HCT116 (cell line): Measurements from ENCODE around the gene ZNF433. TPM values are rescaled to one million over a fixed set of nuclear protein-coding genes. Genes with fewer than 3 reads are reported as not detected.

Experiments used
- ATAC-seq: fragments of 200-7000 bp; cut with Tn5 transposase; 2 replicates; pipeline ENCODE4 v1.9.1; 2020; ENCODE audit warnings: mild to moderate bottlenecking, moderate library complexity
- BruUV-seq: library from RNA; stranded (reverse); fragments of 400-500 nt; replicated peaks from 2 replicates; lab custom pipeline; 2021; lab: Mats Ljungman, UMichigan
- CTCF ChIA-PET: fragments of 300-600 bp; sonication (Branson Sonifier 250); formaldehyde crosslinking; loops from one replicate; lab custom pipeline; 2021; ENCODE audit warnings: antibody characterized with exemption; lab: Charles Lee
- POLR2A ChIA-PET: fragments of 300-600, 350-600 bp; sonication (Branson Sonifier 250); formaldehyde crosslinking; loops from one replicate; lab custom pipeline; 2021; ENCODE audit warnings: antibody characterized with exemption; lab: Charles Lee
- RAD21 ChIA-PET, 2 experiments: fragments of 300-600 bp; sonication (Branson Sonifier 250); formaldehyde crosslinking; loops; one replicate each; lab custom pipeline; 2023; ENCODE audit warnings: low total read pairs in 2 of 2; ENCODE audit not compliant: uncharacterized antibody in 2 of 2, unreplicated experiment in 2 of 2, low non-redundant PET in 1 of 2; lab: Charles Lee
- DNase-seq: peaks from one replicate; pipeline ENCODE4 v3.0.0-alpha.2; 2010; ENCODE audit warnings: low read depth, low spot score
- H2AFZ ChIP-seq: fragments of 200-600 bp; shearing (Covaris generic), sonication (generic); 2 replicates; pipeline ENCODE4 v1.6.1; 2017; ENCODE audit warnings: low read depth, mixed run types, mixed read lengths, antibody characterized with exemption, low read length; ENCODE audit not compliant: poor library complexity, severe bottlenecking
- H3K27ac ChIP-seq: 2 replicates; pipeline ENCODE4 v1.5.1; 2012; ENCODE audit warnings: low read depth, low read length
- H3K27me3 ChIP-seq: fragments of 200-600 bp; sonication (generic); 2 replicates; pipeline ENCODE4 v1.6.1; 2016; ENCODE audit warnings: mixed run types, low read length, mixed read lengths; ENCODE audit not compliant: insufficient read depth
- H3K36me3 ChIP-seq, 2 experiments: fragments of 200-500 bp in 1 of 2; fragments of 200-600 bp in 1 of 2; sonication (Bioruptor generic) in 1 of 2; sonication (generic) in 1 of 2; 2 replicates each; pipeline versions ENCODE4 v1.5.1 to v1.6.1; 2014 to 2016; ENCODE audit warnings: low read length in 2 of 2, inconsistent platforms in 1 of 2, mixed read lengths in 1 of 2, mixed run types in 1 of 2; ENCODE audit not compliant: insufficient read depth in 2 of 2, control insufficient read depth in 1 of 2
- H3K4me1 ChIP-seq, 2 experiments: fragments of 200-600 bp in 1 of 2; sonication (generic) in 1 of 2; 2 replicates each; pipeline versions ENCODE4 v1.5.1 to v1.6.1; 2012 to 2017; ENCODE audit warnings: low read length in 2 of 2, inconsistent platforms in 1 of 2, mild to moderate bottlenecking in 1 of 2, mixed read lengths in 1 of 2, mixed run types in 1 of 2, moderate library complexity in 1 of 2; ENCODE audit not compliant: insufficient read depth in 2 of 2, control insufficient read depth in 1 of 2
- H3K4me2 ChIP-seq: fragments of 200-600 bp; sonication (generic); 2 replicates; pipeline ENCODE4 v1.6.1; 2017; ENCODE audit warnings: mixed run types, low read length, mixed read lengths
- H3K4me3 ChIP-seq, 2 experiments: fragments of 200-600 bp in 1 of 2; sonication (generic) in 1 of 2; replicated peaks in 1 of 2; 2 replicates each; pipeline ENCODE4 v1.5.1; 2011 to 2016; ENCODE audit warnings: low read length in 2 of 2, control low read depth in 1 of 2, low read depth in 1 of 2, mild to moderate bottlenecking in 1 of 2, mixed read lengths in 1 of 2, mixed run types in 1 of 2
- H3K79me2 ChIP-seq: fragments of 200-600 bp; sonication (generic); 2 replicates; pipeline ENCODE4 v1.6.1; 2017; ENCODE audit warnings: mild to moderate bottlenecking, mixed run types, low read length, moderate library complexity, mixed read lengths; ENCODE audit not compliant: insufficient read depth
- H3K9ac ChIP-seq: fragments of 200-600 bp; sonication (generic); 2 replicates; pipeline ENCODE4 v1.6.1; 2016; ENCODE audit warnings: low read length, mixed read lengths
- H3K9me2 ChIP-seq: fragments of 200-600 bp; sonication (generic), shearing (Covaris generic); 2 replicates; pipeline ENCODE4 v1.6.1; 2017; ENCODE audit warnings: mixed run types, mild to moderate bottlenecking, moderate library complexity; ENCODE audit not compliant: insufficient read depth
- H3K9me3 ChIP-seq, 2 experiments: fragments of 200-500 bp in 1 of 2; fragments of 200-600 bp in 1 of 2; sonication (Bioruptor generic) in 1 of 2; sonication (generic) in 1 of 2; 2 replicates each; pipeline ENCODE4 v1.6.1; 2014 to 2017; ENCODE audit warnings: low read length in 2 of 2, mixed read lengths in 2 of 2, inconsistent platforms in 1 of 2, low read depth in 1 of 2, mild to moderate bottlenecking in 1 of 2, mixed run types in 1 of 2, moderate library complexity in 1 of 2; ENCODE audit not compliant: control insufficient read depth in 1 of 2, insufficient read depth in 1 of 2
- H4K20me1 ChIP-seq: fragments of 200-600 bp; sonication (generic), shearing (Covaris generic); 2 replicates; pipeline ENCODE4 v1.6.1; 2017; ENCODE audit warnings: mixed run types, mild to moderate bottlenecking, moderate library complexity; ENCODE audit not compliant: insufficient read depth
- CBX3 ChIP-seq: IDR thresholded peaks from 2 replicates; pipeline ENCODE4 v1.6.1; 2012; ENCODE audit warnings: low read depth
- EGR1 ChIP-seq: IDR thresholded peaks from 2 replicates; pipeline ENCODE4 v1.6.1; 2012; ENCODE audit warnings: low read depth
- ELF1 ChIP-seq: IDR thresholded peaks from 2 replicates; pipeline ENCODE4 v1.6.1; 2012; ENCODE audit warnings: low read depth, borderline replicate concordance
- EZH2 ChIP-seq: fragments of 200-600 bp; sonication (generic); IDR thresholded peaks from 2 replicates; pipeline ENCODE4 v1.6.1; 2017; ENCODE audit warnings: antibody characterized with exemption, mixed run types
- FOSL1 ChIP-seq: IDR thresholded peaks from 2 replicates; pipeline ENCODE4 v1.6.1; 2012; ENCODE audit warnings: low read depth
- POLR2A ChIP-seq: IDR thresholded peaks from 2 replicates; pipeline ENCODE4 v1.7.0; 2011; ENCODE audit warnings: borderline replicate concordance; ENCODE audit not compliant: insufficient read depth, insufficient read length; ENCODE audit errors: extremely low read depth
- POLR2AphosphoS5 ChIP-seq: IDR thresholded peaks from 2 replicates; pipeline ENCODE4 v1.6.1; 2011; ENCODE audit warnings: mild to moderate bottlenecking, low read depth, low read length, moderate library complexity
- RAD21 ChIP-seq: IDR thresholded peaks from 2 replicates; pipeline ENCODE4 v1.6.1; 2012; ENCODE audit warnings: low read depth, mild to moderate bottlenecking
- SIN3A ChIP-seq: IDR thresholded peaks from 2 replicates; pipeline ENCODE4 v1.6.1; 2012; ENCODE audit warnings: low read depth
- SRF ChIP-seq: IDR thresholded peaks from 2 replicates; pipeline ENCODE4 v1.6.1; 2012; ENCODE audit warnings: low read depth
- TCF7L2 ChIP-seq: IDR thresholded peaks from 2 replicates; pipeline ENCODE4 v1.7.0; 2011; ENCODE audit warnings: borderline replicate concordance, inconsistent platforms; ENCODE audit not compliant: insufficient read depth, insufficient read length; ENCODE audit errors: extremely low read depth
- ZFX ChIP-seq: fragments of 450-650 bp; IDR thresholded peaks from 2 replicates; pipeline ENCODE4 v1.6.1; 2017
- ZNF274 ChIP-seq: fragments of 200-500 bp; sonication (Bioruptor generic); IDR thresholded peaks from 2 replicates; pipeline ENCODE4 v1.6.1; 2014; ENCODE audit warnings: mild to moderate bottlenecking, low read depth, low read length, inconsistent platforms
- intact Hi-C: fragments of 100-400 bp; cut with micrococcal nuclease; formaldehyde crosslinking; loops from 2 replicates; pipeline ENCODE4 v1.10.0; 2022
- total RNA-seq: library from RNA; stranded (reverse); gene quantifications from one replicate; pipeline ENCODE4 v1.2.1, GENCODE V29; 2021; ENCODE audit not compliant: unreplicated experiment
- TF ChIP-seq, protein P1 (sequence below): IDR thresholded peaks from 2 replicates; pipeline ENCODE4 v1.6.1; 2012
- TF ChIP-seq, protein P2 (sequence below): IDR thresholded peaks from 2 replicates; pipeline ENCODE4 v1.6.1; 2011; ENCODE audit warnings: mild to moderate bottlenecking, low read length, moderate library complexity; ENCODE audit not compliant: insufficient replicate concordance; ENCODE audit errors: extremely low read depth
- TF ChIP-seq, protein P3 (sequence below), 3 experiments: fragments of 200-600 bp in 1 of 3; sonication (generic) in 1 of 3; IDR thresholded peaks in 2 of 3; conservative IDR thresholded peaks in 1 of 3; 2 replicates each; pipeline ENCODE4 v1.5.1; 2012 to 2017; ENCODE audit warnings: low read depth in 2 of 3, low read length in 2 of 3, antibody characterized with exemption in 1 of 3, borderline replicate concordance in 1 of 3, control low read depth in 1 of 3, mild to moderate bottlenecking in 1 of 3, mixed read lengths in 1 of 3, mixed run types in 1 of 3, moderate library complexity in 1 of 3; ENCODE audit not compliant: insufficient read depth in 1 of 3

ZNF433 gene
- total RNA-seq, 1 experiment from 2014 or later: not detected

DNA sequence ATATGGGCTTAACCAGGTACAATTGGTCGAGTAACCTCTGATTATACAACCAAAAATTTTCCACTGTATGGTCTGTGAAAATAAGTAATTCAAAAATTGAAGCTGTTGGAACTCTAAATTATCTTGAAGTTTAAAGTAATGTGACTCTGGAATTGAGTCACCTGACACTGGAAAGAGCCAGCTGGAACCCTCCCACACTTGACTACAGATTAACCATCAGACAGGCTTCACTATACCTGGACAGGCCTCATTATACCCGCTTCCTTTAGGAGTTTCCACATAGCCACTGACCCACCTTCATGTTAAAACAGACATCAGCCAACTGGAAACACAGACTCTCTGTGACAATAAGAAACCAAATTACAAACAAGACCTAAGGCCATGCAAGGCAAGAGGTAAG is 1.3 kb downstream of the ZNF433 start:
- no peaks in the 10 kb centered on the region for H3K9me2 ChIP-seq
- CTCF ChIA-PET: no interaction called here
- no peak overlapping the region for H3K4me2 ChIP-seq
- no peak overlapping the region for H2AFZ ChIP-seq
- H3K27me3 ChIP-seq: no peaks in the 10 kb centered on the region
- H3K4me3 ChIP-seq: no peak overlapping the region
- BruUV-seq: no TSS peak
- H3K9ac ChIP-seq: no peak overlapping the region
- intact Hi-C loops: no loop called here
- H3K79me2 ChIP-seq: no peaks in the 10 kb centered on the region
- no peaks in the 10 kb centered on the region for H4K20me1 ChIP-seq
- RAD21 ChIA-PET: no interaction called here
- no peak overlapping the region for H3K27ac ChIP-seq
- no peak for ATAC-seq
- TF ChIP-seq FOSL1: no peak
- no peak for TF ChIP-seq POLR2A
- no peak for TF ChIP-seq RAD21
- TF ChIP-seq, protein P1, sequence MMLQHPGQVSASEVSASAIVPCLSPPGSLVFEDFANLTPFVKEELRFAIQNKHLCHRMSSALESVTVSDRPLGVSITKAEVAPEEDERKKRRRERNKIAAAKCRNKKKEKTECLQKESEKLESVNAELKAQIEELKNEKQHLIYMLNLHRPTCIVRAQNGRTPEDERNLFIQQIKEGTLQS: no peak
- TF ChIP-seq ZFX: no peak
- no peak for TF ChIP-seq SIN3A
- no peak for TF ChIP-seq SRF
- no peak for TF ChIP-seq POLR2AphosphoS5
- no peak for TF ChIP-seq EZH2
- TF ChIP-seq TCF7L2: no peak
- TF ChIP-seq ZNF274: no peak
- TF ChIP-seq CBX3: no peak
- TF ChIP-seq ELF1: no peak
- no peak for TF ChIP-seq EGR1
- TF ChIP-seq, protein P2, sequence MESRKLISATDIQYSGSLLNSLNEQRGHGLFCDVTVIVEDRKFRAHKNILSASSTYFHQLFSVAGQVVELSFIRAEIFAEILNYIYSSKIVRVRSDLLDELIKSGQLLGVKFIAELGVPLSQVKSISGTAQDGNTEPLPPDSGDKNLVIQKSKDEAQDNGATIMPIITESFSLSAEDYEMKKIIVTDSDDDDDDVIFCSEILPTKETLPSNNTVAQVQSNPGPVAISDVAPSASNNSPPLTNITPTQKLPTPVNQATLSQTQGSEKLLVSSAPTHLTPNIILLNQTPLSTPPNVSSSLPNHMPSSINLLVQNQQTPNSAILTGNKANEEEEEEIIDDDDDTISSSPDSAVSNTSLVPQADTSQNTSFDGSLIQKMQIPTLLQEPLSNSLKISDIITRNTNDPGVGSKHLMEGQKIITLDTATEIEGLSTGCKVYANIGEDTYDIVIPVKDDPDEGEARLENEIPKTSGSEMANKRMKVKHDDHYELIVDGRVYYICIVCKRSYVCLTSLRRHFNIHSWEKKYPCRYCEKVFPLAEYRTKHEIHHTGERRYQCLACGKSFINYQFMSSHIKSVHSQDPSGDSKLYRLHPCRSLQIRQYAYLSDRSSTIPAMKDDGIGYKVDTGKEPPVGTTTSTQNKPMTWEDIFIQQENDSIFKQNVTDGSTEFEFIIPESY: no peak
- TF ChIP-seq, protein P3, sequence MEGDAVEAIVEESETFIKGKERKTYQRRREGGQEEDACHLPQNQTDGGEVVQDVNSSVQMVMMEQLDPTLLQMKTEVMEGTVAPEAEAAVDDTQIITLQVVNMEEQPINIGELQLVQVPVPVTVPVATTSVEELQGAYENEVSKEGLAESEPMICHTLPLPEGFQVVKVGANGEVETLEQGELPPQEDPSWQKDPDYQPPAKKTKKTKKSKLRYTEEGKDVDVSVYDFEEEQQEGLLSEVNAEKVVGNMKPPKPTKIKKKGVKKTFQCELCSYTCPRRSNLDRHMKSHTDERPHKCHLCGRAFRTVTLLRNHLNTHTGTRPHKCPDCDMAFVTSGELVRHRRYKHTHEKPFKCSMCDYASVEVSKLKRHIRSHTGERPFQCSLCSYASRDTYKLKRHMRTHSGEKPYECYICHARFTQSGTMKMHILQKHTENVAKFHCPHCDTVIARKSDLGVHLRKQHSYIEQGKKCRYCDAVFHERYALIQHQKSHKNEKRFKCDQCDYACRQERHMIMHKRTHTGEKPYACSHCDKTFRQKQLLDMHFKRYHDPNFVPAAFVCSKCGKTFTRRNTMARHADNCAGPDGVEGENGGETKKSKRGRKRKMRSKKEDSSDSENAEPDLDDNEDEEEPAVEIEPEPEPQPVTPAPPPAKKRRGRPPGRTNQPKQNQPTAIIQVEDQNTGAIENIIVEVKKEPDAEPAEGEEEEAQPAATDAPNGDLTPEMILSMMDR (IDR thresholded peaks at IDR 0.05 in 2 of 3, conservative IDR thresholded peaks at IDR 0.05 in 1 of 3; ENCODE audit: borderline replicate concordance in 1 of 3, insufficient read depth in 1 of 3, low read depth in 2 of 3, low read length in 2 of 3): no peak
- TF ChIP-seq, all 23 proteins: peak for 0
- H3K9me3 ChIP-seq: peaks cover 0 to 7% of the 10 kb centered on the region in 2 experiments; a peak in 2 of 4 replicates
- POLR2A ChIA-PET: no interaction called here
- H3K36me3 ChIP-seq: no peaks in the 10 kb centered on the region
- no peak for DNase-seq
- no peaks in the 10 kb centered on the region for H3K4me1 ChIP-seq
